Panc1 (cell line): ENCODE measurements around the gene ACTR5. TPM values are rescaled to one million over a fixed set of nuclear protein-coding genes. Genes with fewer than 3 reads are reported as not detected.

ENCODE experiments used
- ATAC-seq: fragments of 200-7000 bp; cut with Tn5 transposase; 2 replicates; pipeline ENCODE4 v1.9.1; 2020; ENCODE audit warnings: mild to moderate bottlenecking, moderate library complexity
- BruUV-seq: library from RNA; stranded (reverse); fragments of 400-500 nt; replicated peaks from 2 replicates; lab custom pipeline; 2021; lab: Mats Ljungman, UMichigan
- CTCF ChIA-PET: fragments of 300-600 bp; sonication (Branson Sonifier 250); formaldehyde crosslinking; loops from one replicate; lab custom pipeline; 2022; ENCODE audit warnings: antibody characterized with exemption; lab: Charles Lee
- POLR2A ChIA-PET: fragments of 300-600 bp; sonication (Branson Sonifier 250); formaldehyde crosslinking; loops from one replicate; lab custom pipeline; 2022; ENCODE audit warnings: antibody characterized with exemption; lab: Charles Lee
- DNase-seq: peaks from one replicate; pipeline ENCODE4 v3.0.0-alpha.2; 2010; ENCODE audit warnings: low read depth, low spot score
- H3K27ac ChIP-seq: 2 replicates; pipeline ENCODE4 v1.5.1; 2011; ENCODE audit warnings: mild to moderate bottlenecking, low read length, inconsistent platforms
- H3K27me3 ChIP-seq: fragments of 200-500 bp; sonication (Bioruptor generic); 2 replicates; pipeline ENCODE4 v1.6.0; 2014; ENCODE audit warnings: low read length, inconsistent platforms; ENCODE audit not compliant: control insufficient read depth, insufficient read depth
- H3K36me3 ChIP-seq: fragments of 200-500 bp; sonication (Bioruptor generic); 2 replicates; pipeline ENCODE4 v1.5.1; 2014; ENCODE audit warnings: inconsistent platforms, mild to moderate bottlenecking, low read length, moderate library complexity; ENCODE audit not compliant: control insufficient read depth, insufficient read depth
- H3K4me1 ChIP-seq: 2 replicates; pipeline ENCODE4 v1.5.1; 2011; ENCODE audit warnings: inconsistent platforms, mild to moderate bottlenecking, low read length, moderate library complexity; ENCODE audit not compliant: control insufficient read depth, insufficient read depth
- H3K4me3 ChIP-seq, 2 experiments: 2 replicates each; pipeline ENCODE4 v1.5.1; 2011 to 2012; ENCODE audit warnings: low read depth in 2 of 2, low read length in 2 of 2, mild to moderate bottlenecking in 2 of 2, inconsistent platforms in 1 of 2, moderate library complexity in 1 of 2
- H3K9me3 ChIP-seq: fragments of 200-500 bp; sonication (Bioruptor generic); 2 replicates; pipeline ENCODE4 v1.5.1; 2014; ENCODE audit warnings: low read depth, mild to moderate bottlenecking, inconsistent platforms, low read length, moderate library complexity; ENCODE audit not compliant: control insufficient read depth, insufficient read depth
- POLR2AphosphoS5 ChIP-seq: IDR thresholded peaks from 2 replicates; pipeline ENCODE4 v1.6.1; 2012; ENCODE audit warnings: mild to moderate bottlenecking, low read depth, low read length, moderate library complexity
- SIN3A ChIP-seq: IDR thresholded peaks from 2 replicates; pipeline ENCODE4 v1.6.1; 2012; ENCODE audit warnings: low read depth, mild to moderate bottlenecking, low read length, moderate library complexity, borderline replicate concordance; ENCODE audit not compliant: insufficient read depth
- TCF7L2 ChIP-seq: IDR thresholded peaks from 2 replicates; pipeline ENCODE4 v1.6.1; 2011; ENCODE audit warnings: mild to moderate bottlenecking, low read depth, low read length, inconsistent platforms
- in situ Hi-C: cut with HindIII; loops from 2 replicates; pipeline ENCODE4 v1.10.0; 2016; ENCODE audit warnings: low sequenced_read_pairs, low pct_unique_long_range_greater_than_20kb
- intact Hi-C: fragments of 100-400 bp; cut with micrococcal nuclease; formaldehyde crosslinking; loops from one replicate; pipeline ENCODE4 v1.10.0; 2022; ENCODE audit not compliant: unreplicated experiment
- total RNA-seq: library from RNA; stranded (reverse); gene quantifications from one replicate; pipeline ENCODE4 v1.2.1, GENCODE V29; 2021; ENCODE audit not compliant: unreplicated experiment
- TF ChIP-seq, protein P1 (sequence below): fragments of 450-650 bp; IDR thresholded peaks from 2 replicates; pipeline ENCODE4 v1.5.1; 2017; ENCODE audit warnings: mild to moderate bottlenecking
- TF ChIP-seq, protein P2 (sequence below), 2 experiments: IDR thresholded peaks; 2 replicates each; pipeline ENCODE4 v1.6.1; 2011 to 2012; ENCODE audit warnings: low read depth in 2 of 2, control low read depth in 1 of 2, low read length in 1 of 2, mild to moderate bottlenecking in 1 of 2, moderate library complexity in 1 of 2; ENCODE audit not compliant: insufficient read depth in 1 of 2

The ACTR5 gene
- total RNA-seq, 1 experiment from 2014 or later, result 12.1 TPM

GRCh38 chr20:38782275-38782674, 34.0 kb downstream of the ACTR5 start:
- no peaks in the 10 kb centered on the region for H3K9me3 ChIP-seq
- peaks cover 4% of the 10 kb centered on the region; the same call in 1 of the 2 replicates for H3K4me1 ChIP-seq
- no peaks in the 10 kb centered on the region for H3K36me3 ChIP-seq
- ATAC-seq (no peak), DNase-seq (no peak)
- ChIA-PET CTCF (no interaction called here), POLR2A (no interaction called here)
- TF ChIP-seq TCF7L2, result no peak
- TF ChIP-seq, protein P1, sequence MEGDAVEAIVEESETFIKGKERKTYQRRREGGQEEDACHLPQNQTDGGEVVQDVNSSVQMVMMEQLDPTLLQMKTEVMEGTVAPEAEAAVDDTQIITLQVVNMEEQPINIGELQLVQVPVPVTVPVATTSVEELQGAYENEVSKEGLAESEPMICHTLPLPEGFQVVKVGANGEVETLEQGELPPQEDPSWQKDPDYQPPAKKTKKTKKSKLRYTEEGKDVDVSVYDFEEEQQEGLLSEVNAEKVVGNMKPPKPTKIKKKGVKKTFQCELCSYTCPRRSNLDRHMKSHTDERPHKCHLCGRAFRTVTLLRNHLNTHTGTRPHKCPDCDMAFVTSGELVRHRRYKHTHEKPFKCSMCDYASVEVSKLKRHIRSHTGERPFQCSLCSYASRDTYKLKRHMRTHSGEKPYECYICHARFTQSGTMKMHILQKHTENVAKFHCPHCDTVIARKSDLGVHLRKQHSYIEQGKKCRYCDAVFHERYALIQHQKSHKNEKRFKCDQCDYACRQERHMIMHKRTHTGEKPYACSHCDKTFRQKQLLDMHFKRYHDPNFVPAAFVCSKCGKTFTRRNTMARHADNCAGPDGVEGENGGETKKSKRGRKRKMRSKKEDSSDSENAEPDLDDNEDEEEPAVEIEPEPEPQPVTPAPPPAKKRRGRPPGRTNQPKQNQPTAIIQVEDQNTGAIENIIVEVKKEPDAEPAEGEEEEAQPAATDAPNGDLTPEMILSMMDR, result no peak
- no TSS peak for BruUV-seq
- no peaks in the 10 kb centered on the region for H3K27me3 ChIP-seq
- H3K27ac ChIP-seq, result no peak overlapping the region
- in situ Hi-C loops (no loop called here), intact Hi-C loops (no loop called here)
- no peak overlapping the region for H3K4me3 ChIP-seq

DNA sequence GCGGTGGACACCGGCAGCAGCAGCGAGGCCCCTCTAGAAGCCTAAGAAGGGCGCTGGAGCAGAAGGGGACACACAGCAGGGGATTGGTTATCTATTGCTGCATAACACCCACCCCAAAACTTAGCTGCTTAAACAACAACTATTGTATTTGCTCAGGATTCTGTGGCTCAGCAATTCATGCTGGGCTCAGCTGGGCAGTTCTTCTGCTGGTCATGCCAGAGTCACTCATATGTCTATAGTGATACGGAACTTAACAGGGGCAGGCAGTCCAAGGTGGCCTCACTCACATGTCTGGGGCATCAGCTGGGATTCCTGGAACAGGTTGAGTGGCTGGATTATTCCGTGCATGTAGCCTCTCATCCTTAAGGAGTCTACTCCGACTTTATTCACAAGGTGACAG, 39.6 kb downstream of the ACTR5 start:
- H3K36me3 ChIP-seq, result no peaks in the 10 kb centered on the region
- no peak for ATAC-seq
- H3K4me3 ChIP-seq, result no peak overlapping the region
- TF ChIP-seq, protein P2, sequence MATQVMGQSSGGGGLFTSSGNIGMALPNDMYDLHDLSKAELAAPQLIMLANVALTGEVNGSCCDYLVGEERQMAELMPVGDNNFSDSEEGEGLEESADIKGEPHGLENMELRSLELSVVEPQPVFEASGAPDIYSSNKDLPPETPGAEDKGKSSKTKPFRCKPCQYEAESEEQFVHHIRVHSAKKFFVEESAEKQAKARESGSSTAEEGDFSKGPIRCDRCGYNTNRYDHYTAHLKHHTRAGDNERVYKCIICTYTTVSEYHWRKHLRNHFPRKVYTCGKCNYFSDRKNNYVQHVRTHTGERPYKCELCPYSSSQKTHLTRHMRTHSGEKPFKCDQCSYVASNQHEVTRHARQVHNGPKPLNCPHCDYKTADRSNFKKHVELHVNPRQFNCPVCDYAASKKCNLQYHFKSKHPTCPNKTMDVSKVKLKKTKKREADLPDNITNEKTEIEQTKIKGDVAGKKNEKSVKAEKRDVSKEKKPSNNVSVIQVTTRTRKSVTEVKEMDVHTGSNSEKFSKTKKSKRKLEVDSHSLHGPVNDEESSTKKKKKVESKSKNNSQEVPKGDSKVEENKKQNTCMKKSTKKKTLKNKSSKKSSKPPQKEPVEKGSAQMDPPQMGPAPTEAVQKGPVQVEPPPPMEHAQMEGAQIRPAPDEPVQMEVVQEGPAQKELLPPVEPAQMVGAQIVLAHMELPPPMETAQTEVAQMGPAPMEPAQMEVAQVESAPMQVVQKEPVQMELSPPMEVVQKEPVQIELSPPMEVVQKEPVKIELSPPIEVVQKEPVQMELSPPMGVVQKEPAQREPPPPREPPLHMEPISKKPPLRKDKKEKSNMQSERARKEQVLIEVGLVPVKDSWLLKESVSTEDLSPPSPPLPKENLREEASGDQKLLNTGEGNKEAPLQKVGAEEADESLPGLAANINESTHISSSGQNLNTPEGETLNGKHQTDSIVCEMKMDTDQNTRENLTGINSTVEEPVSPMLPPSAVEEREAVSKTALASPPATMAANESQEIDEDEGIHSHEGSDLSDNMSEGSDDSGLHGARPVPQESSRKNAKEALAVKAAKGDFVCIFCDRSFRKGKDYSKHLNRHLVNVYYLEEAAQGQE (IDR thresholded peaks at IDR 0.05; ENCODE audit: insufficient read depth in 1 of 2, low read depth in 2 of 2, low read length in 1 of 2), result no peak
- TF ChIP-seq SIN3A, result no peak
- no peak for TF ChIP-seq TCF7L2
- no peak for TF ChIP-seq POLR2AphosphoS5
- TF ChIP-seq, protein P1, result no peak
- no peaks in the 10 kb centered on the region for H3K27me3 ChIP-seq
- H3K4me1 ChIP-seq, result no peaks in the 10 kb centered on the region
- BruUV-seq, result no TSS peak
- ChIA-PET CTCF (no interaction called here), POLR2A (no interaction called here)
- no peaks in the 10 kb centered on the region for H3K9me3 ChIP-seq
- intact Hi-C loops, result no loop called here
- DNase-seq, result no peak
- no peak overlapping the region for H3K27ac ChIP-seq
- in situ Hi-C loops, result no loop called here
